ENCODE measurements around the gene CTTNBP2NL. TPM values are rescaled to one million over a fixed set of nuclear protein-coding genes. Genes with fewer than 3 reads are reported as not detected.

CTTNBP2NL gene
- total RNA-seq, 1 experiment from 2014 or later: 38.8 TPM

GRCh38 chr1:112496290-112496689 lies 100.3 kb downstream of the CTTNBP2NL start:
- H3K9me3 ChIP-seq (ENCODE audit: control insufficient read depth, low read depth, low read length): no peaks in the 10 kb centered on the region
- no peak overlapping the region for H2BK20ac ChIP-seq (ENCODE audit: low read depth, low read length, poor library complexity, severe bottlenecking)
- Mint-ChIP-seq H3K4me3 (no peak overlapping the region), H3K9me3 (no peaks in the 10 kb centered on the region), H3K4me1 (no peaks in the 10 kb centered on the region), H3K36me3 (ENCODE audit: insufficient read depth in 1 of 3, low read depth in 3 of 3) (no peaks in the 10 kb centered on the region), H3K27ac (no peak overlapping the region), H3K27me3 (ENCODE audit: low read depth) (peaks cover 72% of the 10 kb centered on the region)
- H2AK5ac ChIP-seq (ENCODE audit: insufficient read length, low read length): no peak overlapping the region
- H3K79me2 ChIP-seq (ENCODE audit: insufficient read depth, low read length): no peaks in the 10 kb centered on the region
- no peak overlapping the region for H4K5ac ChIP-seq (ENCODE audit: insufficient read length, low read depth, low read length)
- WGBS (ENCODE audit: extremely low coverage, insufficient read length, low lambda C conversion rate): no CpG with 5 or more reads among the region's 5 CpGs
- no peak overlapping the region for H3K27ac ChIP-seq (ENCODE audit: insufficient read length, low read depth, low read length)
- no peak overlapping the region for H3K4me2 ChIP-seq (ENCODE audit: insufficient read depth, insufficient read length, low read length)
- no peak overlapping the region for H3K18ac ChIP-seq (ENCODE audit: insufficient read length, low read depth, low read length)
- no peak overlapping the region for H3K23ac ChIP-seq (ENCODE audit: insufficient read length, low read depth, low read length)
- no peak for DNase-seq
- H3K4ac ChIP-seq (ENCODE audit: low read depth, low read length): no peak overlapping the region
- TF ChIP-seq CTCF (conservative IDR thresholded peaks at IDR 0.05): no peak
- no peak overlapping the region for H2BK5ac ChIP-seq (ENCODE audit: insufficient read length, low read length)
- H4K8ac ChIP-seq (replicated peaks; ENCODE audit: insufficient read length, low read depth, low read length): no peak overlapping the region
- no peaks in the 10 kb centered on the region for H3K4me1 ChIP-seq (ENCODE audit: insufficient read depth, low read length)
- H3T11ph ChIP-seq (ENCODE audit: low read length): no peak overlapping the region
- H3K56ac ChIP-seq (ENCODE audit: insufficient read length, low read depth, low read length): no peak overlapping the region
- H3K79me1 ChIP-seq (ENCODE audit: insufficient read depth, low read depth, low read length, poor library complexity, severe bottlenecking): no peaks in the 10 kb centered on the region
- H2BK15ac ChIP-seq (ENCODE audit: low read depth, low read length): no peak overlapping the region
- no peak overlapping the region for H4K91ac ChIP-seq (ENCODE audit: insufficient read length, low read depth, low read length)
- peaks cover 5% of the 10 kb centered on the region for H3K27me3 ChIP-seq (ENCODE audit: insufficient read depth, low read length)
- H2BK12ac ChIP-seq (ENCODE audit: insufficient read length, low read depth, low read length): no peak overlapping the region
- H2AFZ ChIP-seq (ENCODE audit: low read length): no peak overlapping the region
- no peak overlapping the region for H2BK120ac ChIP-seq (ENCODE audit: low read depth, low read length, poor library complexity, severe bottlenecking)
- no peaks in the 10 kb centered on the region for H4K20me1 ChIP-seq (ENCODE audit: control insufficient read depth, insufficient read depth, insufficient read length)
- no peaks in the 10 kb centered on the region for H3K23me2 ChIP-seq (ENCODE audit: insufficient read length, low read depth, low read length, poor library complexity, severe bottlenecking)
- H3K14ac ChIP-seq (ENCODE audit: insufficient read depth, low read length): no peak overlapping the region
- no peak overlapping the region for H3K9ac ChIP-seq (ENCODE audit: extremely low read depth, insufficient read length, low read length)
